ENCODE measurements around the gene WNT16. TPM values are rescaled to one million over a fixed set of nuclear protein-coding genes. Genes with fewer than 3 reads are reported as not detected.
A peak's percentile ranks its signal among the peaks of the same experiment; 100 is the strongest.

WNT16 gene
- total and polyA plus RNA-seq, 8 donors = 0.08 TPM; not detected in 7

GRCh38 chr7:121330053-121330833 lies 1.4 kb downstream of the WNT16 start:
- peak in 1 of 4 donors; percentile 68 for DNase-seq
- H3K4me1 ChIP-seq = peaks cover 13% of the 10 kb centered on the region in 2 donors

GRCh38 chr7:121331048-121331447 lies 2.2 kb downstream of the WNT16 start:
- Histone ChIP-seq H3K36me3 (no peaks in the 10 kb centered on the region), H3K9me3 (no peaks in the 10 kb centered on the region), H3K27me3 (peaks cover 69 to 85% of the 10 kb centered on the region in 2 donors), H3K27ac (no peak overlapping the region), H3K4me3 (no peak overlapping the region), H3K4me1 (peaks cover 13% of the 10 kb centered on the region in 2 donors)
- no peak for DNase-seq
- no peak for ATAC-seq
- intact Hi-C loops (cut with DNase I) = no loop called here
- TF ChIP-seq, protein P1, sequence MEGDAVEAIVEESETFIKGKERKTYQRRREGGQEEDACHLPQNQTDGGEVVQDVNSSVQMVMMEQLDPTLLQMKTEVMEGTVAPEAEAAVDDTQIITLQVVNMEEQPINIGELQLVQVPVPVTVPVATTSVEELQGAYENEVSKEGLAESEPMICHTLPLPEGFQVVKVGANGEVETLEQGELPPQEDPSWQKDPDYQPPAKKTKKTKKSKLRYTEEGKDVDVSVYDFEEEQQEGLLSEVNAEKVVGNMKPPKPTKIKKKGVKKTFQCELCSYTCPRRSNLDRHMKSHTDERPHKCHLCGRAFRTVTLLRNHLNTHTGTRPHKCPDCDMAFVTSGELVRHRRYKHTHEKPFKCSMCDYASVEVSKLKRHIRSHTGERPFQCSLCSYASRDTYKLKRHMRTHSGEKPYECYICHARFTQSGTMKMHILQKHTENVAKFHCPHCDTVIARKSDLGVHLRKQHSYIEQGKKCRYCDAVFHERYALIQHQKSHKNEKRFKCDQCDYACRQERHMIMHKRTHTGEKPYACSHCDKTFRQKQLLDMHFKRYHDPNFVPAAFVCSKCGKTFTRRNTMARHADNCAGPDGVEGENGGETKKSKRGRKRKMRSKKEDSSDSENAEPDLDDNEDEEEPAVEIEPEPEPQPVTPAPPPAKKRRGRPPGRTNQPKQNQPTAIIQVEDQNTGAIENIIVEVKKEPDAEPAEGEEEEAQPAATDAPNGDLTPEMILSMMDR (IDR thresholded peaks at IDR 0.05) = no peak

More at GRCh38 chr7:121330053-121330833, 1.4 kb downstream of the WNT16 start:
- TF ChIP-seq, protein P1 (IDR thresholded peaks at IDR 0.05) = no peak
- intact Hi-C loops (cut with DNase I) = no loop called here
- H3K27ac ChIP-seq = no peak overlapping the region
- H3K36me3 ChIP-seq = no peaks in the 10 kb centered on the region
- peak overlapping the region in 1 of 2 donors; percentile 4 for H3K4me3 ChIP-seq
- ATAC-seq = peak; percentile 13
- H3K27me3 ChIP-seq = peaks cover 68 to 80% of the 10 kb centered on the region in 2 donors
- H3K9me3 ChIP-seq = no peaks in the 10 kb centered on the region

DNA sequence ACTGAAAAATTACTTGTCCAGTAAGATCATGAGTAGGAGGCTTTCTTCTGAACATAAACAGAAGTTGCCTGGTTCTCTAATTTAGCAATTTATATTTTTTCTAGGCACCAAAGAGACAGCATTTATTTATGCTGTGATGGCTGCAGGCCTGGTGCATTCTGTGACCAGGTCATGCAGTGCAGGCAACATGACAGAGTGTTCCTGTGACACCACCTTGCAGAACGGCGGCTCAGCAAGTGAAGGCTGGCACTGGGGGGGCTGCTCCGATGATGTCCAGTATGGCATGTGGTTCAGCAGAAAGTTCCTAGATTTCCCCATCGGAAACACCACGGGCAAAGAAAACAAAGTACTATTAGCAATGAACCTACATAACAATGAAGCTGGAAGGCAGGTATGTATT lies 2.8 kb downstream of the WNT16 start:
- no peak overlapping the region for H3K4me3 ChIP-seq
- ATAC-seq (no peak), DNase-seq (peak in 1 of 4 donors; percentile 56)
- intact Hi-C loops (cut with DNase I) = no loop called here
- H3K27ac ChIP-seq = no peak overlapping the region
- H3K9me3 ChIP-seq = no peaks in the 10 kb centered on the region
- peaks cover 13% of the 10 kb centered on the region in 2 donors for H3K4me1 ChIP-seq
- TF ChIP-seq, protein P1 (IDR thresholded peaks at IDR 0.05) = no peak
- H3K27me3 ChIP-seq = peaks cover 71 to 85% of the 10 kb centered on the region in 2 donors
- no peaks in the 10 kb centered on the region for H3K36me3 ChIP-seq

- no peak for DNase-seq
- H3K36me3 ChIP-seq = no peaks in the 10 kb centered on the region
- TF ChIP-seq, protein P1 (IDR thresholded peaks at IDR 0.05) = no peak
- H3K27ac ChIP-seq = no peak overlapping the region
- ATAC-seq = no peak
- peaks cover 11 to 12% of the 10 kb centered on the region in 2 donors for H3K4me1 ChIP-seq
- H3K27me3 ChIP-seq = peaks cover 62 to 64% of the 10 kb centered on the region in 2 donors
- H3K4me3 ChIP-seq = no peak overlapping the region
- H3K9me3 ChIP-seq = no peaks in the 10 kb centered on the region
- intact Hi-C loops (cut with DNase I) = no loop called here
Observed at GRCh38 chr7:121334376-121334775, 5.6 kb downstream of the WNT16 start.

DNA sequence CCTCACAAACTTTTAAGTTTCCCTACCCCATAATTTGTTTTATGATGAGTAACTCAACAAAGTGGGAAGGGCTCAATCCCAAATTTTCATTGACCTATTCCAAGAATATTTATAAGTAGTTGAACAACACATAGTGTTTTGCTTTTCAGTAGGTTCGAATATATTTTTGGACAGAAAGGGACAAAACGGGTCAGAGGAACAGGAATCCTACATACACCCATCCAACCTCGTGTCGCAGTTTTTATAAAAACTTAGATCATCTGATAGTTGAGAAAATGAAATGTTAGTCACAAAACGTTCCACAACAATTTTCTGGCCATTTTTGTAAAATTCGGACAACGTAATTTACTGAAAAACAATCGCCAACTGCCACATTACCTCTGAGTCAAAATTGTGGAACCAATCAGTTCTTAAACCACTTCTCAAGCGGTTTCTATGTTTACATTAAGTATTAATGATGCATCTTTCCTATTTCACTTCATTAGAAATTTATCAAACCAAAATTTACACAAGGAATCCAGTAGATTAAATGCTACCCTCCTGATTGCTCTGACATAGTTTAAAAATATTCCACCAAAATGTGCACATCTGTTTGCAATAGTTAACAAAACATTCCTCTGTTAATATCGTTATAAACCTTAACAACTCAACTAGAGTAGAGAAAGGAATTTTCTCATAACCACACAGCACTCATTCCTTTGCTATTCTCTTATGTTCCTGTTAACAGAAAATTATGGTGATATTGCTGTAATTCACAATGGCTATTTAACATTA lies 6.3 kb downstream of the WNT16 start:
- ATAC-seq = no peak
- H3K27me3 ChIP-seq = peaks cover 56 to 57% of the 10 kb centered on the region in 2 donors
- no peaks in the 10 kb centered on the region for H3K9me3 ChIP-seq
- no peak overlapping the region for H3K4me3 ChIP-seq
- H3K27ac ChIP-seq = no peak overlapping the region
- no peak for DNase-seq
- H3K4me1 ChIP-seq = peaks cover 4 to 5% of the 10 kb centered on the region in 2 donors
- H3K36me3 ChIP-seq = no peaks in the 10 kb centered on the region
- TF ChIP-seq, protein P1 (IDR thresholded peaks at IDR 0.05) = no peak
- intact Hi-C loops (cut with DNase I) = no loop called here

Data from left lung (tissue), 10 donors.